ENCODE data around the gene OR7G3. TPM values are rescaled to one million over a fixed set of nuclear protein-coding genes. Genes with fewer than 3 reads are reported as not detected.

Gene OR7G3
- total and polyA plus RNA-seq, 4 donors, result not detected

DNA sequence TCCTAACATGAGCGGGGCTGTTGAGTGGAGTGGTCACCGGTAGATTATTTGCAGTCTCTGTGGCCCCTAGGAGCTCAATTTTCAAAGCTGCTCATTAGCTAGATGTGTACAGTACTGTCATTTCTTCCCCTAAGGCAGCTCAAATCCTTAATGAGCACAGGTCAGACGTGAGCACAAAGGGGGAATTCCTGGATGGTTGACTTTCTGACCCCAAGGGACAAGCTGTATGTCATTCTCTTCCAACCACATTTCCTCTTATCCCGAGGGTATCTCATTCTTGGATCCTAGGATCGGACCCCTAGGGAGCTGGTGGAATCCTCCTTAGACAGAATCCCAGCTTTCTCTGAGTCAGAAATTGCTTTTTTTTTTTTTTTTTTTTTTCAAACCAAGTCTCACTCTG is 5.7 kb upstream of the OR7G3 start:
- no peak overlapping the region for H3K4me3 ChIP-seq (ENCODE audit: low read length in 2 of 2)
- intact Hi-C loops (cut with DNase I), result no loop called here
- H3K27ac ChIP-seq (ENCODE audit: low read depth in 1 of 2, low read length in 2 of 2), result no peak overlapping the region
- no peaks in the 10 kb centered on the region for H3K27me3 ChIP-seq (ENCODE audit: control insufficient read depth in 1 of 2, insufficient read depth in 2 of 2, low read length in 1 of 2)
- no peaks in the 10 kb centered on the region for H3K36me3 ChIP-seq (ENCODE audit: control insufficient read depth in 1 of 2, insufficient read depth in 2 of 2, low read length in 1 of 2)
- ATAC-seq (ENCODE audit: low FRiP score) (no peak), DNase-seq (no peak)
- H3K9me3 ChIP-seq (ENCODE audit: control insufficient read depth, low read length), result peaks cover 1% of the 10 kb centered on the region
- WGBS, 2 donors, result 54% methylated on average over 5 of the region's 5 CpGs
- no peaks in the 10 kb centered on the region for H3K4me1 ChIP-seq (ENCODE audit: control insufficient read depth in 1 of 2, insufficient read depth in 2 of 2, low read length in 2 of 2)

DNA sequence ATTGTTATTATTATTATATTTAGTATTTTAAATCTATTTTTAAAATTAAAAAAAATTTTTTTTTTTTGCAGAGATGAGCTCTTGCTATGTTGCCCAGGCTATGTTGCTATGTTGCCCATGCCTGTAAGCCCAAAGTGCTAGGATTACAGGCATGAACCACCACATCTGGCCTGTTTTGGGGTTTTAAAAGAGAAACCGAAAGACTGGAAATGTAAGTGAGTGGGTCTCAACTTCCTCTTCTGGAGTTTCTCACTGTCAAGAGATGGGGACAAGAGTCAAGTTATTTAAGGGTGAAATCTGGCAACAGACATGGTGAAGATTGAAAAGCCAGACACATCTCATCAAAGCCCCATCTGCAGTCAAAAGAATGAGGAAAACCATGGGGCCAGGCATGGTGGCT is 4.2 kb upstream of the OR7G3 start:
- WGBS, 2 donors, result 51 to 52% methylated on average over 1 of the region's 1 CpG
- intact Hi-C loops (cut with DNase I), result no loop called here
- H3K36me3 ChIP-seq (ENCODE audit: control insufficient read depth in 1 of 2, insufficient read depth in 2 of 2, low read length in 1 of 2), result no peaks in the 10 kb centered on the region
- no peaks in the 10 kb centered on the region for H3K4me1 ChIP-seq (ENCODE audit: control insufficient read depth in 1 of 2, insufficient read depth in 2 of 2, low read length in 2 of 2)
- no peaks in the 10 kb centered on the region for H3K27me3 ChIP-seq (ENCODE audit: control insufficient read depth in 1 of 2, insufficient read depth in 2 of 2, low read length in 1 of 2)
- H3K9me3 ChIP-seq (ENCODE audit: control insufficient read depth, low read length), result peaks cover 1% of the 10 kb centered on the region
- no peak overlapping the region for H3K27ac ChIP-seq (ENCODE audit: low read depth in 1 of 2, low read length in 2 of 2)
- ATAC-seq (ENCODE audit: low FRiP score) (no peak), DNase-seq (no peak)
- no peak overlapping the region for H3K4me3 ChIP-seq (ENCODE audit: low read length in 2 of 2)

DNA sequence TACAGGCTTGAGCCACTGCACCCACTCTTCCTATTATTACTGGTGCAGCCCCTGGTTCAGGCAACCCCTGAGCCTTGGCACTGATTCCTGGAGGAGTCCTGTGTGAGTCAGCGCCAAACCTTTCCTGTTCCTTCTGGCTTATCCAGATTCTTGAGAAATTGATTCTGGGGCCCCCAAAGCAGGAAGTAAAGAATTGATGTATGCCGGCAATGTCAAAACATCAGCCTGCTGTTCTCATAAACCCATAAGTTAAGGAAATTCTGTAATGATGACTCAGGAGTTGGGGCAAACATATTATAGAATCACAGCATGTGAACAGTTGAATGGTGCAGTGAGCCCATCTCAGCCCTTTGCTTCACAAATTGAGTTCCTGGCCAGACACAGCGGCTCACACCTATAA is 1.4 kb upstream of the OR7G3 start:
- H3K9me3 ChIP-seq (ENCODE audit: control insufficient read depth, low read length), result no peaks in the 10 kb centered on the region
- intact Hi-C loops (cut with DNase I), result no loop called here
- ATAC-seq (ENCODE audit: low FRiP score) (no peak), DNase-seq (no peak)
- no peaks in the 10 kb centered on the region for H3K36me3 ChIP-seq (ENCODE audit: control insufficient read depth in 1 of 2, insufficient read depth in 2 of 2, low read length in 1 of 2)
- WGBS, 2 donors, result 57 to 64% methylated on average over 3 of the region's 3 CpGs
- H3K27ac ChIP-seq (ENCODE audit: low read depth in 1 of 2, low read length in 2 of 2), result no peak overlapping the region
- H3K4me1 ChIP-seq (ENCODE audit: control insufficient read depth in 1 of 2, insufficient read depth in 2 of 2, low read length in 2 of 2), result no peaks in the 10 kb centered on the region
- no peak overlapping the region for H3K4me3 ChIP-seq (ENCODE audit: low read length in 2 of 2)
- no peaks in the 10 kb centered on the region for H3K27me3 ChIP-seq (ENCODE audit: control insufficient read depth in 1 of 2, insufficient read depth in 2 of 2, low read length in 1 of 2)

DNA sequence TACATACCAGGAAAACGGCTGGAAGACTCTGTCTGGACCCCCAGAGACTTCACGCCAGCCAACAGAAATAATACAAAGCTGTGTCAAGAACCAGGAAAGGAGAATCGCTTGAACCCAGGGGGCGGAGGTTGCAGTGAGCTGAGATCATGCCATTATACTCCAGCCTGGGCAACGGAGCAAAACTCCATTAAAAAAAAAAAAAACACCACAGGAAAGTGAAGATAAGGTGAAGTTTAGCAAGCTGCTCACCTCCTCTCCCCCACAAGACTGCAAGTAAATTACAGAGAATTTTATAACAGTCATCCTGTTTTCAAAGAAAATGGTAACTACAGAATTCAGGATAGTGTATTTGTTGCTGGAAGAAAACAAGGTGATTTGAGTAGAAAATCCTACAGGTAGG is 10.2 kb downstream of the OR7G3 start:
- H3K27ac ChIP-seq (ENCODE audit: low read depth in 1 of 2, low read length in 2 of 2), result no peak overlapping the region
- WGBS, 2 donors, result 50 to 57% methylated on average over 5 of the region's 5 CpGs
- H3K36me3 ChIP-seq (ENCODE audit: control insufficient read depth in 1 of 2, insufficient read depth in 2 of 2, low read length in 1 of 2), result no peaks in the 10 kb centered on the region
- intact Hi-C loops (cut with DNase I), result no loop called here
- DNase-seq, result no peak
- no peak for ATAC-seq (ENCODE audit: low FRiP score)
- H3K27me3 ChIP-seq (ENCODE audit: control insufficient read depth in 1 of 2, insufficient read depth in 2 of 2, low read length in 1 of 2), result no peaks in the 10 kb centered on the region
- no peaks in the 10 kb centered on the region for H3K9me3 ChIP-seq (ENCODE audit: control insufficient read depth, low read length)
- H3K4me3 ChIP-seq (ENCODE audit: low read length in 2 of 2), result no peak overlapping the region
- H3K4me1 ChIP-seq (ENCODE audit: control insufficient read depth in 1 of 2, insufficient read depth in 2 of 2, low read length in 2 of 2), result no peaks in the 10 kb centered on the region

DNA sequence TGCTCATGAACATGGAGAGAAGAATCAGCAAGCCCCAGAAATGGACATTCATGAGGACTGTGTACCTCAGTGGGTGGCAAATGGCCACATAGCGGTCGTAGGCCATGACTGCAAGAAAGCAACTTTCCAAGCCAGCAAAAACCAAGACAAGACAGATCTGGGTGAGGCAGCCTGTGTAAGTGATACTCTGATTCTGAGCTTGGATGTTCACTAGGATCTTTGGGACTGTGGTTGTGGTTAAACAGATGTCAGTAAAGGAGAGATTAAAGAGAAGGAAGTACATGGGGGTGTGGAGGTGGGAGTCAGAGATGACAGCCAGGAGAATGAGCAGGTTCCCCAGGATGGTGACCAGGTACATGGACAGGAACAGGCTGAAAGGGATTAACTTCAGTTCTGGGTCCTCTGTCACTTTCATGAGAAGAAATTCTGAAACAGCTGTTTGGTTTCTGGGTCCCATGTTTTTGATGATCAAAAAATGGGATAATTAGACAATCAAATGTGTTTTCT is 11.4 kb downstream of the OR7G3 start, which contains the start of gene OR7G1:
Gene OR7G1, minus strand, starts transcription at position 457 of the 507 bp plus-strand sequence. Its CDS starts 0 bp downstream, at position 457.
- H3K9me3 ChIP-seq (ENCODE audit: control insufficient read depth, low read length), result no peaks in the 10 kb centered on the region
- H3K4me3 ChIP-seq (ENCODE audit: low read length in 2 of 2), result no peak within 1 kb of the TSS
- H3K4me1 ChIP-seq (ENCODE audit: control insufficient read depth in 1 of 2, insufficient read depth in 2 of 2, low read length in 2 of 2), result no peaks in the 10 kb centered on the region
- H3K27me3 ChIP-seq (ENCODE audit: control insufficient read depth in 1 of 2, insufficient read depth in 2 of 2, low read length in 1 of 2), result no peaks in the 10 kb centered on the region
- no peaks in the 10 kb centered on the region for H3K36me3 ChIP-seq (ENCODE audit: control insufficient read depth in 1 of 2, insufficient read depth in 2 of 2, low read length in 1 of 2)
- WGBS, 2 donors, result 70 to 73% methylated on average over 2 of the region's 2 CpGs
- H3K27ac ChIP-seq (ENCODE audit: low read depth in 1 of 2, low read length in 2 of 2), result no peak within 1 kb of the TSS
- ATAC-seq (ENCODE audit: low FRiP score) (no peak), DNase-seq (no peak)
- intact Hi-C loops (cut with DNase I), result no loop called here

DNA sequence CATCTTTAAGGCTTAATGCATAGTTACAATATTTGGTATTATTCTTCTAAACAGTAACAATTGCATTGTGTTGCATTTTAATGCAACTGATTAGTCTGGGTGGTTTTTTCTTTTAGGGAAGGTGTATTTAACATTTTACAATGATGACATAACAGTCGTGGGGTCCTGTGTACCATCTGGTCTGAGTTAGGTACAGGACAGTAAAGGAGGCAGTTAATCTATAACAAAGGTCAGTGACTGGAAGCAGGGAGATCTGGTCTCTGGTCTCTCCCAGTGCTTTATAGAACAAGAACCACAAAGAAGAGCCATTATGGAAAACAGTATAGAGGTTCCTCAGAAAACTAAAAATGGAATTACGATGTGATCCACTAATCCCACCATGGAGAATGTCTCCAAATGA is 16.8 kb downstream of the OR7G3 start:
- Histone ChIP-seq H3K27ac (ENCODE audit: low read depth in 1 of 2, low read length in 2 of 2) (no peak overlapping the region), H3K27me3 (ENCODE audit: control insufficient read depth in 1 of 2, insufficient read depth in 2 of 2, low read length in 1 of 2) (no peaks in the 10 kb centered on the region), H3K4me1 (ENCODE audit: control insufficient read depth in 1 of 2, insufficient read depth in 2 of 2, low read length in 2 of 2) (no peaks in the 10 kb centered on the region), H3K4me3 (ENCODE audit: low read length in 2 of 2) (no peak overlapping the region), H3K9me3 (ENCODE audit: control insufficient read depth, low read length) (no peaks in the 10 kb centered on the region), H3K36me3 (ENCODE audit: control insufficient read depth in 1 of 2, insufficient read depth in 2 of 2, low read length in 1 of 2) (no peaks in the 10 kb centered on the region)
- intact Hi-C loops (cut with DNase I), result no loop called here
- DNase-seq, result no peak
- 59 to 62% methylated on average over 2 of the region's 2 CpGs for WGBS, 2 donors
- no peak for ATAC-seq (ENCODE audit: low FRiP score)

DNA sequence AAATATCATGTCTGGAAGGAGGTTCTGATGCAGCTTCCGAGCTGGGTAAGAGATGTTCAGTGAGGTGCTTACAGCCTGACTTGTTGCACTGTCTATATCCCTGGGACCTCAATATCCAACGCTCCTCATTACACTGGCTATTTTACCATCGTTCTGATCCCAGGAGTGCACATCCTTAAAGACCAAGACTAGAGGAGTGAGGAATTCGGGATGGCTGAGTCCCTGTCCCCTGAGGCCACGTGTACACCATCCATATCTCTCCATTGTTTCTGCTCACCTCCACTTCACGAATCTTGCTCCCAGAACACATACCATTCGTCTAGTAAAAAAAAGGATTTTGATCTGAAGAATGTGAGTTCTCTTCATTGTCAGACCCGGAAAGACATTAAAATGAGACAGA is 19.4 kb downstream of the OR7G3 start, which contains the start of gene OR7G2:
Gene OR7G2, minus strand, starts transcription at position 101 of the 400 bp plus-strand sequence. CDS start 4,232 bp downstream, outside the sequence.
- Histone ChIP-seq H3K36me3 (ENCODE audit: control insufficient read depth in 1 of 2, insufficient read depth in 2 of 2, low read length in 1 of 2) (no peaks in the 10 kb centered on the region), H3K9me3 (ENCODE audit: control insufficient read depth, low read length) (peaks cover 3% of the 10 kb centered on the region), H3K27me3 (ENCODE audit: control insufficient read depth in 1 of 2, insufficient read depth in 2 of 2, low read length in 1 of 2) (no peaks in the 10 kb centered on the region), H3K4me1 (ENCODE audit: control insufficient read depth in 1 of 2, insufficient read depth in 2 of 2, low read length in 2 of 2) (no peaks in the 10 kb centered on the region), H3K4me3 (ENCODE audit: low read length in 2 of 2) (no peak within 1 kb of the TSS), H3K27ac (ENCODE audit: low read depth in 1 of 2, low read length in 2 of 2) (no peak within 1 kb of the TSS)
- WGBS, 2 donors, result 64 to 66% methylated on average over 8 of the region's 8 CpGs
- intact Hi-C loops (cut with DNase I), result no loop called here
- DNase-seq (no peak), ATAC-seq (ENCODE audit: low FRiP score) (no peak)

DNA sequence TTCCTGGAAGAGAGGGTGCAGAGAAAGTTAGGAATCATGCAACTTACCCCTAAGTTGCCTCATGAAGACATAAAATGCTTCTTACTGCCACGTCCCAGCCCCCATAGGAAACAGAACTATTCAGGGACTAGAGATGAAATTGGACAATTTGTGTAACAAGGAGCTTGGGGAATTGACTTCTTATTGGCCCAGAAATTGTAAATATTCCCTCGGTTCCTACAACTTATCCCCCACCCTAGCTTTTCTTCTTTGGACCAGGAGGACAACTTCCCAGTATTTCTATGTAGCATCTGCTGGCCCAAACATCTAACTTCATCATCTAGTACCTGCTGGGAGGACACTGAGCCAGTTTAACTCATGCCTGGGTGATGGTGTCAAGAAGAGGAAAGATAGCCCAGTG is 40.0 kb downstream of the OR7G3 start, which contains the start of gene OR1M1:
Gene OR1M1, plus strand, starts transcription at position 301 of the 400 bp plus-strand sequence. CDS start 6,184 bp downstream, outside the sequence.
- Histone ChIP-seq H3K9me3 (ENCODE audit: control insufficient read depth, low read length) (no peaks in the 10 kb centered on the region), H3K4me1 (ENCODE audit: control insufficient read depth in 1 of 2, insufficient read depth in 2 of 2, low read length in 2 of 2) (no peaks in the 10 kb centered on the region), H3K36me3 (ENCODE audit: control insufficient read depth in 1 of 2, insufficient read depth in 2 of 2, low read length in 1 of 2) (no peaks in the 10 kb centered on the region), H3K27ac (ENCODE audit: low read depth in 1 of 2, low read length in 2 of 2) (no peak within 1 kb of the TSS), H3K4me3 (ENCODE audit: low read length in 2 of 2) (no peak within 1 kb of the TSS), H3K27me3 (ENCODE audit: control insufficient read depth in 1 of 2, insufficient read depth in 2 of 2, low read length in 1 of 2) (no peaks in the 10 kb centered on the region)
- intact Hi-C loops (cut with DNase I), result no loop called here
- WGBS, 2 donors, result 30 to 56% methylated on average over 2 of the region's 2 CpGs
- ATAC-seq (ENCODE audit: low FRiP score) (no peak), DNase-seq (no peak)

DNA sequence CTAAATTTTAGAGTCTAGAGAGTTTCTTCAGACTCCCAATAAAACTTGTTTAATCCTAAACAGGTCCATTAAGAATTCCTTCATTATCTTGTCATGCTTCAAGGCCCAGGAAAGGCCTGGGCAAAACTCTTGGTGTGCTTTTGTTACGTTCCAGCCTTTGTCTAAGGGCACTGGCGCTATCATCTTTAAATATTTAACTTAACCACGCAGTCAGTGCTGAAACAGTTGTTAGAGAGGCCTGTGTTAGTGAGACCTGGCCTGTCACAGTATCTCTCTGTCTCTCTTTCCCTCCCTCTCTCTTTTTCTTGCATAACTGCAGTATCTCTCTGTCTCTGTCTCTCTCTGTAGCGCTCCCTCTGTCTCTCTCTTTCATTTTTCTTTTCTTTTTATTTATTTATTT is 48.1 kb downstream of the OR7G3 start:
- ATAC-seq (ENCODE audit: low FRiP score) (no peak), DNase-seq (no peak)
- Histone ChIP-seq H3K36me3 (ENCODE audit: control insufficient read depth in 1 of 2, insufficient read depth in 2 of 2, low read length in 1 of 2) (no peaks in the 10 kb centered on the region), H3K4me1 (ENCODE audit: control insufficient read depth in 1 of 2, insufficient read depth in 2 of 2, low read length in 2 of 2) (no peaks in the 10 kb centered on the region), H3K9me3 (ENCODE audit: control insufficient read depth, low read length) (no peaks in the 10 kb centered on the region), H3K27ac (ENCODE audit: low read depth in 1 of 2, low read length in 2 of 2) (no peak overlapping the region), H3K4me3 (ENCODE audit: low read length in 2 of 2) (no peak overlapping the region), H3K27me3 (ENCODE audit: control insufficient read depth in 1 of 2, insufficient read depth in 2 of 2, low read length in 1 of 2) (no peaks in the 10 kb centered on the region)
- 84 to 88% methylated on average over 4 of the region's 4 CpGs for WGBS, 2 donors
- intact Hi-C loops (cut with DNase I), result no loop called here

All from aorta (tissue), 5 donors.